H1 (cell line): ENCODE data around the gene DSE. TPM values are rescaled to one million over a fixed set of nuclear protein-coding genes. Genes with fewer than 3 reads are reported as not detected.

Source experiments
- GABPA ChIP-seq: IDR thresholded peaks from 2 replicates; pipeline ENCODE4 v1.6.1; 2011; ENCODE audit warnings: mild to moderate bottlenecking, low read length, moderate library complexity, borderline replicate concordance; ENCODE audit not compliant: insufficient read depth
- SIN3A ChIP-seq, 2 experiments: IDR thresholded peaks in 1 of 2; conservative IDR thresholded peaks in 1 of 2; 2 replicates each; pipeline ENCODE4 v1.6.1; 2011 to 2012; ENCODE audit warnings: low read length in 2 of 2, improper control_type of control experiment in 1 of 2, low read depth in 1 of 2, mild to moderate bottlenecking in 1 of 2
- polyA plus RNA-seq, 7 experiments: library from polyadenylated mRNA; depleted of rRNA in 3 of 7; stranded (reverse) in 5 of 7; unstranded in 2 of 7; fragments of >200 nt in 5 of 7; fragments of 200-250 nt in 2 of 7; gene quantifications; 1 replicate in 5 of 7; 2 replicates in 1 of 7; 4 replicates in 1 of 7; pipeline versions ENCODE4 v1.2.1 to v1.2.3, GENCODE V29; 2011 to 2013; ENCODE audit warnings: missing spikeins in 2 of 7, mixed read lengths in 2 of 7
- total RNA-seq: library from RNA; stranded (reverse); fragmentation: NEBNext Ultra II Directional; extraction: Animal tissue kit (Norgen Biotek cat#: 25700); gene quantifications from 2 replicates; pipeline ENCODE4 v1.2.1, GENCODE V29; 2021

The DSE gene
- total and polyA plus RNA-seq, 2 of the 8 experiments (the other 6 are each of a cell fraction or from before 2014, with no cell fraction given), result 32.5 to 94.4 TPM

DNA sequence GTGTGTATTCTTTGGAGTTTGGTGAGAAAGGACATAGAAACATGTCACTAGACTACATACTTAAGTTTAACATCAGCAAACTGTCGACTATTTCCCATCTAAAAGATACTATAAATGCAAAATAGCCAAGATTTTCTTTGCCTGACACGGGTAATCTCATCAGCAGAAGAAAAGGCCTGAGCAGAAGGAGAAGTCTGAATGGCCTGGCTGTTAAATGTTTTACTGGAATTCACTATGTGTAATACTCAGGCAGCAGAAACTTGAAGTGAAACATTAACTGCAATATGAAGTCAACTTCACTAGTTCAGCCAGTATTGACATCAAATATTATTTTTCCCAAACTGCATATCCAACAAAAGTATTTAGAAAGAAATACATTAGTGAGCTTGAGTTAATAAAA is 6.4 kb upstream of the DSE start (continued):
- TF ChIP-seq GABPA, result no peak
- no peak for TF ChIP-seq SIN3A (conservative IDR thresholded peaks at IDR 0.05 in 1 of 2, IDR thresholded peaks at IDR 0.05 in 1 of 2; ENCODE audit: low read depth in 1 of 2, low read length in 2 of 2)
